GM12874 (cell line): ENCODE measurements around the gene TRRAP.

ENCODE experiments used
- CTCF ChIP-seq: IDR thresholded peaks from 2 replicates; pipeline ENCODE4 v1.5.1; 2011; ENCODE audit warnings: low read depth, mild to moderate bottlenecking, control low read depth, low read length, moderate library complexity; ENCODE audit not compliant: insufficient read depth

TRRAP gene

GRCh38 chr7:98956937-98957336 lies 78.6 kb downstream of the TRRAP start:
- no peak for TF ChIP-seq CTCF

GRCh38 chr7:98957766-98958165 lies 79.4 kb downstream of the TRRAP start:
- TF ChIP-seq CTCF, result no peak

- no peak for TF ChIP-seq CTCF
Measured at GRCh38 chr7:98958968-98959367, 80.6 kb downstream of the TRRAP start.

GRCh38 chr7:98963305-98963704 lies 85.0 kb downstream of the TRRAP start:
- no peak for TF ChIP-seq CTCF

- TF ChIP-seq CTCF, result no peak
Measured at GRCh38 chr7:98964596-98964995, 86.3 kb downstream of the TRRAP start.

DNA sequence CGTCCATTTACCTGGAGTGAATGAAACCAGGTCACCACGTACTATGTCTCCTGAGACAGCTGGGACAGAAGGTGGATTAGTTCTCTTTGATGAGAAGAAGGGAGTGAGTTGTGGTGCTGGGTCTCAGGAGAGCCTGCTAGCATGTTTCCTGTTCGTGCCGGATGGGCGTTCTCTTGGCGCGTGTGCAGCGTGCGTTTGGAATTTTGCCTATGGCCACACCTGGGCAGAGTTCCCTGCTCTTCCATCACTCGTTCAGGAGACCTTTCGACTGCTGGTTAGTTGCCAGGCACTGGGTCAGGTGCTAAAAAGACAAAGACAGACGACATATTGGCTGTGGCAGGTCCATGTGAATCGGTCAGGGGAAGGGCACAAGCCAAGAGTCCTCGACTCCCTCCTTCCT lies 90.3 kb downstream of the TRRAP start:
- no peak for TF ChIP-seq CTCF

- TF ChIP-seq CTCF, result no peak
Measured at GRCh38 chr7:98969386-98969785, 91.1 kb downstream of the TRRAP start.

- no peak for TF ChIP-seq CTCF
Measured at GRCh38 chr7:98970016-98970615, 91.8 kb downstream of the TRRAP start.
